ENCODE measurements around the gene SEC62.

The SEC62 gene

DNA sequence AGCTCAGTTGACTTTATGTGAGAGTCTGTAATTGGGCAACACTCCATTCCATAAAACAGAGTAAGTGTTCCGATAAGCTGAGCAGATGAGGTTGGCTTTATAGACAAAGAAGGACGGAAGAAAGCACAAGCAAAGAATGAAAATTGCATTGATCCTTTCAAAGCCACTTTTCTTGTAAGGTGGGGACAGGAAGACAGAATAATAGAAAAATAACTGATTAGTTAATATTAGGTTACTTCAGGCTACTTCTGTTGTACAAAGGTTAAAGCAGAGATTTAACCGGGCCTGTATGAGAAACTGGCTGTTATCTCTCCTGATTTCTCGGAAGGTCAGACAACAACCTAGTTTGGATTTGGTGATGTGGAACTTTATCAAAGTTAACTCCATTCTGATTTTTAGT lies 55.7 kb downstream of the SEC62 start:
- no peak for DNase-seq

DNA sequence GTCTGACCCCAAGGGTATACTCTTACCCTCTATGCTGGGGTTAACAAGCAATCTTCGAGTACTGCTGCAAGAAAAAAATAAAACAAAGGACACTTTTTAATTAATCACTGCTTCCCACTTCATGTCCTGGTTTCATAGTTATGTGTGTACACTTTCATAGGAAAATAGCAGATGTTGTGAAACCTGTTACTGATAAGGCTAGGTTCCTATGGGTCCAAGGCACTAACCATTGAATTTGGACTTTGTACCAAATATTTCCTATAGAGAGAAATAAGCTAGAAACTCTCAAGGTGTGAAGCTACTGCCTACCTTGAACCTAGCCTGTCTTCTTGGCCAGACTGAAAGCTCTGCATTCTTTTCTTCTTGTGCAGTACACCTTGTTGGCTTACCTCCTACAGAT lies 56.6 kb downstream of the SEC62 start:
- DNase-seq, result no peak

GRCh38 chr3:170024581-170024980 lies 58.0 kb downstream of the SEC62 start:
- DNase-seq, result no peak

- no peak for DNase-seq
These were observed 60.9 kb downstream of the SEC62 start for GRCh38 chr3:170027233-170028102.

DNA sequence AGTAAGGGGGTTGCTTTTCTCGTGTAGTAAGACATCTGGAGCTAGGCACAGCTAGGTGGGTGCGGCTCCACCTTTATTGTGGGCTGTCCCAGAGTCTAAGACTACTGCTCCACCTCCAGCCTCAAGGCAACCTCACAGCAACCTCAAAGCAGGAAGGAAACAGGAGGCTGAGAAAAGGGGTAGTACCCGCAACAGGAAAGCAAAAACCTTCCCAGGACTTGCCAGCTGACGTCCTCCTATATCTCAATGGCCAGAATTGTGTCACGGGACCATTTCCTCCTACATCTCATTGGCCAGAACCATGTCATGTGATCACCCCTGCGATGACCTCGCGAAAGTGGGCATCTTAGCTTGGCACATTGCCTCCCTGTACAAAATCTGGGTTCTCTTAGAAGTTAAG lies 66.9 kb downstream of the SEC62 start:
- no peak for DNase-seq

- DNase-seq, result peak; percentile 94
These were observed 71.1 kb downstream of the SEC62 start, which contains the start of gene GPR160 for GRCh38 chr3:170037463-170038433. TSS of gene GPR160 (plus strand) at chr3:170037995. CDS start at chr3:170083973, 45,978 bp downstream.

DNA sequence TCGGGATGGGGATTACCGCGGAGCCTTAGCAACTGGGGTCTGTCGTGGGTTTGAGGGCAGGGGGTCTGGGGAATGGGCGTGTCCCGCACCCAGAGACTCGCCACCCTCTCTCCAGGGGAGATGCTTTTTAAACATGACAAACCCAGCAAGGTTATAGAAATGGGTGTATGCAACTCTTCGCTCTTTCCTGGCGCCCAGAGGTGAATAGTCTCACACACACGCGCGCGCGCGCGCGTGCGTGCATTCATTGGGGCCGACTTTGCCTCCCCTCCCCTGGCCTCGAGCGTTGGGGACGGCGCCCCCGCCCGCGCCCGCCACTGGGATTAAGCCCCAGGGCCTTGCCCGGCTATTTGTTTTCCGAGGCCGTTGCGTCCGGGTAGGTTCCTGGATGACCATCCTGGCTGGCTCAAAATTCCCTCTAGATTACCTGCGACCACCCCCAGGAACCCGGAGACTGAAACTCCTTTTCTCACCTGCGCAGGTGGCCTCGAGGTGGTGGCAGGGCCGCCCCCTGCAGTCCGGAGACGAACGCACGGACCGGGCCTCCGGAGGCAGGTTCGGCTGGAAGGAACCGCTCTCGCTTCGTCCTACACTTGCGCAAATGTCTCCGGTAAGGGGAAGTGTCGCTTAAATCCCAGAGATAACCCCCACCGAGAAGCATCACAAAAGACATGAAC lies 72.0 kb downstream of the SEC62 start:
- peak; percentile 72 for DNase-seq

DNA sequence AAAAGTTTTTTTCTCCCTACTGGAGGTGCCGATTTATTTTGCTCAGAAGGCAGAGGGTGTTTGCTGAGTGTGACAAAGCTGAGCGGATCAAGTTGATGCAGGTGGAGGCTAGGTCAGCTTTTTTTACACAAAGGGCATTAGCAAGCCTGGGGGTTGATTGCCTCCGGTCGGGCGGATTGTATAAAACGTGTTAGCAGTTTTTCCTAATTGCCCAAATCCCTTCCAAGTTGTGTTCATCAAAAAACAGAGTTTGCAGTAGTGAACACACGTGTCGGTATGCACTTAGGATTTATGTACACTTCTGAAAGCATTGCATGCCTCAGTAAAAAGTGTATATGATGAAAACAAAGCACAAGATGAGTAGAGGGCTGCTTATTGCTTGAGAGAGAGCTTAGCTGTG lies 73.8 kb downstream of the SEC62 start:
- DNase-seq, result peak; percentile 33

- no peak for DNase-seq
These were observed 76.9 kb downstream of the SEC62 start for GRCh38 chr3:170043506-170043905.

DNA sequence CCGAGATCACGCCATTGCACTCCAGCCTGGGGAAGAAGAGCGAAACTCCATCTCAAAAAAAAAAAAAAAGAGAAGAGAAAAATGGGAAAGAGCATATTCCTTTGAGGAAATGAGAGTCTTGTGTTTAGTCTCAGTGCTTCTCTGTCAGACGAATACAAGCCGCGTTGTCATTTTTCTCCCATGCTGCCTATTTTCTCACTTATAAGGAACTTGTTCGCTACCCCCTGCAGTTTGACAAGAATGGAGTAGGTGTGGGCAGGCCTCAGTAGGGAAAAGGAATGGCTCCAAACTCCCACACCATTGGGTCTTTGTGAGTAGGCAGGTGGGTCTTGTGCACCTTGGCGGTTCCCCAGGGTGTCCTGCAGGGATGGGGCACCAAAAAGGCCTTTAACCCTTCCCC lies 77.7 kb downstream of the SEC62 start:
- DNase-seq, result no peak

GRCh38 chr3:170044795-170045244 lies 78.2 kb downstream of the SEC62 start:
- no peak for DNase-seq

DNA sequence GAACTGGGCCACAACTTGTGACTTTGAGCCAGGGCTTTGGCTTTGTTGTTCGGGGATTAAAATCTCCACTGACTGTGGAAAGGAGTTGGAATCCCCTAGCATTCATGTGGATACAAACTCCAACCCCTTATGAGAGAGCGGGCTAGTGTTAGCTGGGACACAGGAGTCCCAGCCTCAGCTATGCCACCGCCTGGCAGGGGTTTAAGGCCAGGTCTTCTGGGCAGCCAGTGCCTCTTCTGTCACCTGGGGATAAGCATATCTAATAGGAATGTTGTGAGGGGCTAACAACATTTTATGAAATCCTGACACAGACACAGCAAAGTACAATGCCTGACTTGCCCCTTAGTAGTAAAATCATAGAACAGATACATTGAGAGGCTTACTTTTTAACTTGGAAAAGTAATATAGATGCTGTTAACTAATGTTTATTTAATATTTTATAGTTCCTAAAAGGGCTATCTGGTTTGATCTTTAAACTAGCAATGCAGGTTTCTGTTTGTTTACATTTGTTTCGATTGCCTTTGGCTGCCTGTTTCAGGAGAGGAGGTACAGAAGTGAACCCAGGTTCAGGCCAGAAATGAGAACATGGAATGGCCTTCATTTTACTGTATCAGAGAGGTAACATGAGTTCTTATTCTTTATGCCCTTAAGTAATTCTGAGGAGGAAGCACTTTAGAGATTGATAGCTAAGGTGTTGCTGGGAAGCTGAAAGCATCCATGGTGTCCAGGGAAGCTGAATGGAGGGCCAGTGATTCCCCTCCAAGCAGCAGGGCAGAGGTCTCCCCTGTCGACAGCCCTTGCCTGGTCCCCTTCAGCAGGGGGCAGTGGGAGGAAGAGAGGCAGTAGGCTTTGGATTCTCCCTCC lies 79.9 kb downstream of the SEC62 start:
- DNase-seq, result no peak

- no peak for DNase-seq
These were observed 80.5 kb downstream of the SEC62 start for GRCh38 chr3:170047133-170047404.
